Nucleus accumbens (tissue), 56 donors: ENCODE measurements around the gene NFASC.
A peak's percentile ranks its signal among the peaks of the same experiment; 100 is the strongest.

Experiments
- DNase-seq, 56 donors: peaks; one replicate each; lab custom pipeline; 2025; lab: John Stamatoyannopoulos, UW

The NFASC gene

DNA sequence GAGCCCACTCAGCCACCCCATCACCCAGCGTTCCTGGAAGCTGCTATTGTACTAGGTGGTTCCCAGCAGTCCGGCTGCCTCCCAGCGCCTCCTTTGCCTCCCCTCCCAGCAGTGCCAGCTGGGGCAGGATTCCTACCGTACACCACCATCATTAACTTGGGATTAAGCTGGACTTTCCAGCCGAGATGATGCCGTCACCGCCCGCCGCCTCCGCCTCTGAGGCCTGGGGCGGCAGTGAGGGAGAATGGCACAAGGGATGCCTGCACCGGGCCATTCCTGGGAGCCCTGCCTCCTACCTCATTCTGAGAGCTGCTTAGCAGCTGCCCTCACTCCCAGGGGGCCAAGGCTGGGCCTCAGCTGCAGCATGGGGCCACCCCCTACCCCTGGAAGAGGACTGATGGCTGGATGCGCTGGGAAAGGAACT lies 185.5 kb downstream of the NFASC start:
- no peak for DNase-seq

DNA sequence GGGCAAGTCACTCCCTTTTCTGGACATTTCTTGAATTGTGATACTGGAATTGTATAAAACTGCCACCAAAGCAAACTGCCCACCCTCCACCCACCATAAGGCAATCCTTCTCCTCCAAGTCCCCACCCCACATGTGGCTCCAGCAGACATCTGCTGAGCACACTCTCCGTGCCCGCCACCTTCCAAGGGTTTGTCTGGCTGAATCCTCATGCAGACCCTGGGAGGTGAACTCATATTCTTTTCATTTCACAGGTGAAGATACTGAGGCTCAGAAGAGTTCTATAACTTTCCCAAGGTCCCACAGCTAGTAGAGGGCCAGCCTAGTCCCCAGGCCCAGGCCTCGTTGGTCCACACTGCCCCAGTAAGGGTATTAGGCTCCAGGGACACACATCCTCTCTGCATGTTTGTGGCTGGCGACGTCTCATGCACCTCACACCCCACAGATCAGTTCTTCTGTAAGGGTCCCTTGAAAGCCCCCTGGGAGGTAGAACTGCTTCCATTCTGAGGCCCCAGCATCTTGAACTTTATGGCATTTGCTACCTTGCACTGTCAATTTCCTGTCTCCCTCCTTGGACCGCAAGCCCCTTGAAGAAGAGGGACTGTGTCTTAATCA lies 186.4 kb downstream of the NFASC start:
- no peak for DNase-seq

DNA sequence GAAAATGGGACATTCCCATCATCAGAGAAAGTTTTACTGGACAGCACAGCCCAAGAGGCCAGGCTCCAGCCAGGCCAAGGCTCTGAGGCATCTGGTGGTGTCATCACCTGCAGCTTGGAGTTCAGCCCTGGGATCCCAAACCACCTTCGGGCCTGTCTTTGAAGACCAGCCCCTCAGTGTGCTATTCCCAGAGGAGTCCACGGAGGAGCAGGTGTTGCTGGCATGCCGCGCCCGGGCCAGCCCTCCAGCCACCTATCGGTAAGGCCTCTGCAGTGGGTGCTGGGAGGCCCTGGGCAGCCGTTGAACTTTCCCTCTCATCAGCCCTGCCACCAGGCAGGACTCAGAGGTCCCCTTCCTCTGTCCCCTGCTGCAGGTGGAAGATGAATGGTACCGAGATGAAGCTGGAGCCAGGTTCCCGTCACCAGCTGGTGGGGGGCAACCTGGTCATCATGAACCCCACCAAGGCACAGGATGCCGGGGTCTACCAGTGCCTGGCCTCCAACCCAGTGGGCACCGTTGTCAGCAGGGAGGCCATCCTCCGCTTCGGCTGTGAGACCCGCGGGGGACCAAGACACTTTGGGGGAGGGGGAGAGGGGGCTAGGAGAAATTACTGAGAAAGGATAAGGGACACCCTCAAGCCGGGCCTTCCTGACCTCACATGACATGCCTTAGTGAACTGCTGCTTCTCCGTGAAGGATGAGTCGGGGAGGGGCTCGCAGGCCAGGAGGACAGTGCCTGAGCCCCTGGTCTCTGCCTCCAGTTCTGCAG lies 187.3 kb downstream of the NFASC start:
- DNase-seq, result no peak

DNA sequence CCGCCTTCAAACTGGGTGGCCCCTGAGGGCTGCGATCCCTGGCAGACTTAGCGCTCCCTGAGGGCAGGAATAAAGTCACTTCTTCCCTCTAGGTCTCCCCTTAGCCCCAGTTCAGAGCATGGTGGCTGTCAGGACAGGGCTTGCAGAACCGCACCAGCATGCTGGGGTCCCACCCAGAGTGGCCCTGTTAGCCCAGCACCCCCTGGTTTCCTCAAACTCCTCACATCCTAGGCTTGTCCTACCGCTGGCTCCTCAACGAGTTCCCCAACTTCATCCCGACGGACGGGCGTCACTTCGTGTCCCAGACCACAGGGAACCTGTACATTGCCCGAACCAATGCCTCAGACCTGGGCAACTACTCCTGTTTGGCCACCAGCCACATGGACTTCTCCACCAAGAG lies 188.2 kb downstream of the NFASC start:
- DNase-seq, result no peak

DNA sequence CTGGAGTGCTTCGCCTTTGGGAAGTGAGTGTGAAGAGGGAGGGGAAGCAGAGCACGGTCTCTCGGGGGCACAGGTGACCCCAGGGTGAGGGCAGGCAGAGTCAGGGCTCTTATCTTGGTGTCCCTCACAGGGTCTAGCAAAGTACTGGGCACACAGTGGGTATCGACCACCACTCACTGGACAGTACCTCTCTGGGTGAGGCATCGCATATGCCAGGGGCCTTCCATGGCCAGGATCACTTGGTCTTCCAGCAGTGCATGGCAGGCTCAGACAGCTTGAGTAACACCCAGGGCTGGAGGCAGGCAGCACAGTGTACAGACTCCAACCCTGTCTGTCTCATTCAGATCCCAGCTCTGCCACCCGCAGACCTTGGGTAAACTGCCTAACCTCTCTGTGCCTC lies 189.0 kb downstream of the NFASC start:
- no peak for DNase-seq

DNA sequence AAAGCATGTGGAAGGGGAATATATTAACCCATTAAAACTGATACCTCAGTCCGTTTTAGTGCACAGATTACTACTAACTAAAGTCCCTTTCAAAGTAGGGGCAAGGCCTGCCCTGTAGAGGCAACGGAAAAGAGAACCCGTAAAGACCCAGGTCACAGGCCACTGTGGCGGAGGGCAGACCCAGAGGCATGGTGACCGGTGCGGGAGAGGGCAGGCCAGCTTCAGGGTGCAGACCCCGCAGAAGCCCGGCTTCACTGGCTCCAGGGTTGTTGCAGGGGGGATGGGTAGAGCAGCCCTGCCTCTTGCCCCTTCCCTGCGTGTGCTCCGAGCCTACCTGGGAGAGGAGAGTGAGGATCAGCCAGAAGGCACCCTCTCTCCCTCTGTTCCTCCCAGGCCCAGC lies 190.1 kb downstream of the NFASC start:
- no peak for DNase-seq

DNA sequence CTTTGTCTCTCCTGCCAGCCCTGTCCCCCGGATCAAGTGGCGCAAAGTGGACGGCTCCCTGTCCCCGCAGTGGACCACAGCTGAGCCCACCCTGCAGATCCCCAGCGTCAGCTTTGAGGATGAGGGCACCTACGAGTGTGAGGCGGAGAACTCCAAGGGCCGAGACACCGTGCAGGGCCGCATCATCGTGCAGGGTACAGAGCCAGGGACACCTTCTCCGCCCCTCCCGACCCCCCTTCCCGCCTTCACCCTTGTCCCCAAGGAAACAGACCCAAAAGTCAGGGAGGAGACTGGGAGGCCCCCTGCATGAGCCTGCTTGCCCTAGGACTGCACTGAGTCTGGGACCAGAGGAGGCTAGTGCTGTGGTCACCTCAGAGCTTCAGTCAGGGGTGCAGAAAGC lies 190.6 kb downstream of the NFASC start:
- no peak for DNase-seq

DNA sequence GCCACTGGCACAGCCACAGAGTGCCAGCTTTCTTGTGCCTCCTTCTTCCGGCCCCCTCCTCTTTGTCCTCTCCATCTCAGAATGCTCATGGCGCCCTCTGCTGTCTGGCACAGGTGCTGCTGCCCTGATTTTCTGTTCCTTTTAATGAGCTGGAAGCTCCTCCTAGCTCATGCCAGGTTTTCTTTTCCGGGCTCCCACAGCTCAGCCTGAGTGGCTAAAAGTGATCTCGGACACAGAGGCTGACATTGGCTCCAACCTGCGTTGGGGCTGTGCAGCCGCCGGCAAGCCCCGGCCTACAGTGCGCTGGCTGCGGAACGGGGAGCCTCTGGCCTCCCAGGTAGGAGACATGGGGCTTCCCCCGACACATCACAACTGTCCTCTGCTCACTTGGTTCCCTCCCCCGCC lies 191.0 kb downstream of the NFASC start:
- peak in 51 of 56 donors; percentile 21 to 91 (median 69) for DNase-seq

DNA sequence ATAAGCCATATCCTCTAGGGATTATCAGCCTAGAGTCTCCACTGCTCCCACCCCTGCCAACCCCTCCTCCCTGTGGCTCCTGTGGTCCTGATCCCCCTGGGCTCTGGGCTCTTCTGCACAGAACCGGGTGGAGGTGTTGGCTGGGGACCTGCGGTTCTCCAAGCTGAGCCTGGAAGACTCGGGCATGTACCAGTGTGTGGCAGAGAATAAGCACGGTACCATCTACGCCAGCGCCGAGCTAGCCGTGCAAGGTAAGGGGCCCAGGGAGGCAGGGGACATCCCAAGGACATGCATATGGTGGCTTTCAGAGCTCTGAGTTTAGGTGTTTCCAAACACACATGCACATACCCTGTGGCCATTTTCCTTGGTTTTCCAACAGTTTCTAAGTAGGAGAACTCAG lies 191.7 kb downstream of the NFASC start:
- DNase-seq, result no peak

DNA sequence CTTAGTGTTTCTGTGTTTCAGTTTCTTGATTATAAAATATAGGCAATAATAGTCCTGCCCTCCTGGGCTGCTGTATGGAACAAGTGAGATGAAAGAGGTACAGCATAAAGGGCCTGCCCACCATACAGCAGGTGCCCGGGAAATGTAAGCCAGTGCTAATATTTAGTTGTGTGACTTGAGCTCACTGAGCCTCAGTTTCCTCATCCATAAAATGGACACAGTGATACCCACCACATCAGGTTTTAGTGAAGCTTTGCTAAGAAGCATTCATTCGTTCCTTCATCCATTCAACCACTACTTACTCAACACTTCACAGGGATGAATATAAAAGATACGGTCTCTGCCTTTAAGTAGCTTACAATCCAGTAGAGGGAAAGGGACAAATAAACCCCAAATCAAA lies 192.2 kb downstream of the NFASC start:
- DNase-seq, result no peak

DNA sequence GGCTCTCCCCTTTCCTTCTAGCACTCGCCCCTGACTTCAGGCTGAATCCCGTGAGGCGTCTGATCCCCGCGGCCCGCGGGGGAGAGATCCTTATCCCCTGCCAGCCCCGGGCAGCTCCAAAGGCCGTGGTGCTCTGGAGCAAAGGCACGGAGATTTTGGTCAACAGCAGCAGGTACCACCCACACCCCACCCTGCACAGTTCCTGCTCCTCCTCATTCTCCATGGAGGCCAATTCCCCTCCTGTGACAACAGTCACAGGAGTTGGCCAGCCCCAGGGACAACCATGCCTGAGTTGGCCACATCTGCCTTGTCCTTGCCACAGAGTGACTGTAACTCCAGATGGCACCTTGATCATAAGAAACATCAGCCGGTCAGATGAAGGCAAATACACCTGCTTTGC lies 193.6 kb downstream of the NFASC start:
- DNase-seq, result no peak

DNA sequence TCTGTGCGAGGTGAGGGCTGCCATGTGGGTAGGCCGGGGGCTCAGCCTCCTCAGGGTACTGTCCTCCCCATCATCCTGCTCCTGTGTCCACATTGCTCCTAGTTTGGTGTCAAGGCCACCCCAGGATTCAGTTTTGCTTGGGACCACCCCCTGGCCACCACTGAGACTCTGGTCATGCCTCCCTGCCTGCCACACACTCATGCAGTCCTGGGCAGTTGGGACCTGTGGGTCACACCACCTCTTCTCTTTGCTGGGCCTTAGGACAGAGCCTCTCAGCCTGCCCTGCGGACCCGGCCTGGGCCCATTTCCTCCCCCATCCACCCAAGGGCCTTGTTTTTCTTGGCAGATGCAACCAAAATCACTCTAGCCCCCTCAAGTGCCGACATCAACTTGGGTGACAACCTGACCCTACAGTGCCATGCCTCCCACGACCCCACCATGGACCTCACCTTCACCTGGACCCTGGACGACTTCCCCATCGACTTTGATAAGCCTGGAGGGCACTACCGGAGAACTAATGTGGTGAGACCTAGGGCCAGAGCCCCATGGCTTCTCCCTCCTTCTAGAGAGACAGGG lies 194.2 kb downstream of the NFASC start:
- no peak for DNase-seq

DNA sequence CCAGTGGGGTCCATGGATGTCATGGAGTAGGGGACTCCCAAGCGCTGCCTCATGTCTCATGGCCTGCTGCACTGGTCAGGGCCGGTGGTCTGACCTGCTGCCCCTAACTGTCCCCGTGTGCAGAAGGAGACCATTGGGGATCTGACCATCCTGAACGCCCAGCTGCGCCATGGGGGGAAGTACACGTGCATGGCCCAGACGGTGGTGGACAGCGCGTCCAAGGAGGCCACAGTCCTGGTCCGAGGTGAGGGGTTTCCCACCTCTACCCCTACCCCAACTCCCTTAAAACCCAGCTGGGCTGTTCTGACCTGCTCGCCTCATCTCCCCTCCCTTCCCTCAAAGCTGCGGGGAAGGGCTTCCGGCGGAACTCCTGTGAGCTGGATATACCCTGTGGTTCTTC lies 195.0 kb downstream of the NFASC start:
- no peak for DNase-seq

DNA sequence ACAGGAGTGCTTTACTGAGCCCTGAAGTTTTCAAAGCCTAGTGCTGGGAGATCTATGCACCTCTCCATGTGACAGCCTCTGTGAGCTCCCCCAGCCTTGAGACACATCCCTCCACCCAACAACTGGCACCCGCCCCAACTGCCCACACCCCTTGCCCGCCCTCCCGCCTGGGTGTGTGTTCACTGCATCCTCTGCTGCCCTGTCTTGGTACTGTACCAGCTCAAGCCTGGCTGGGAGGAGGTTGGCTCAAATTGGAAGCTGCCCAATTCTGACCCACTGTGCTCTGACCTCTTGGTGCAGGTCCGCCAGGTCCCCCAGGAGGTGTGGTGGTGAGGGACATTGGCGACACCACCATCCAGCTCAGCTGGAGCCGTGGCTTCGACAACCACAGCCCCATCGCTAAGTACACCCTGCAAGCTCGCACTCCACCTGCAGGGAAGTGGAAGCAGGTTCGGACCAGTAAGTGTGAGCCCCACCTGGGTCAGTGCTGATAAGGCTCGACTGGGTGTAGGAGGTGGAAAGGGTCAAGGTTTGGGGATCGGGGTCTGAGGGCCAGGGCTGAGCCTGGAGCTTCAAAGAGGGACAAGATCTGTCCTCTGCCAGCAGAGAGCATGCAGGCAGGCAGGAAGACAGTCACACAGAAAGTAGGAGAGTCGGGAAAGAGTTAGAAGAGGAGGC lies 195.6 kb downstream of the NFASC start:
- no peak for DNase-seq

DNA sequence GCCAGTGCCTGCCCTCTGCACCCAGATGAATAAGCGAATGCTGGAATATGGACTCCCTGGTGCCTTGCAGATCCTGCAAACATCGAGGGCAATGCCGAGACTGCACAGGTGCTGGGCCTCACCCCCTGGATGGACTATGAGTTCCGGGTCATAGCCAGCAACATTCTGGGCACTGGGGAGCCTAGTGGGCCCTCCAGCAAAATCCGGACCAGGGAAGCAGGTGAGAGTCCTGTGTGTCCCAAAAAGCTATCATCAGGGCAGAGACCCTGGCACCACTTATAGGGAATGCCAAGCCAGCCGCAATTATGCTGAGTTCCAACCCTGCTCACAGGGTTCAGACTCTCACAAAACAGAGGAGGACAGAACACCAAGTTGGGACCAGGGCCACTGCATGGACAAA lies 196.4 kb downstream of the NFASC start:
- DNase-seq, result no peak

DNA sequence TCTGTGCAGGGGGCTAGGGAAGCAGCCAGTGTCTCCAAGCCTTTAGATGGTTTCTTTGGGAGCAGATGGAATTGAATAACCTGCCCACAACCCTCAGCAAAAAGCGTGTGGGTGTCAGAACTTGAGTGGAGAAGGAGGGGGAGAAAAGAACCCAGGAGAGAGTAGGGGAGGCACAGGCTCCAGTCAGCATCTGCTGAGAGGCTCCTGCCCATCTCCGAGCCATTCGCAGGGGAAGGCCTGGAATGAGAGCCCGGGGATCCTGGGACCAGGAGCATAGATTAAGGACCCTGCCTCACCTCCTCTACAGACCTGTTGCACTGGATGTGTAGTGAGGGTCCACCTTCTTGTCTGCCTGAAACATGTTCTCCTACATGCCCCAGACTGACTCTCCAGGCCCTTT lies 197.3 kb downstream of the NFASC start:
- no peak for DNase-seq

DNA sequence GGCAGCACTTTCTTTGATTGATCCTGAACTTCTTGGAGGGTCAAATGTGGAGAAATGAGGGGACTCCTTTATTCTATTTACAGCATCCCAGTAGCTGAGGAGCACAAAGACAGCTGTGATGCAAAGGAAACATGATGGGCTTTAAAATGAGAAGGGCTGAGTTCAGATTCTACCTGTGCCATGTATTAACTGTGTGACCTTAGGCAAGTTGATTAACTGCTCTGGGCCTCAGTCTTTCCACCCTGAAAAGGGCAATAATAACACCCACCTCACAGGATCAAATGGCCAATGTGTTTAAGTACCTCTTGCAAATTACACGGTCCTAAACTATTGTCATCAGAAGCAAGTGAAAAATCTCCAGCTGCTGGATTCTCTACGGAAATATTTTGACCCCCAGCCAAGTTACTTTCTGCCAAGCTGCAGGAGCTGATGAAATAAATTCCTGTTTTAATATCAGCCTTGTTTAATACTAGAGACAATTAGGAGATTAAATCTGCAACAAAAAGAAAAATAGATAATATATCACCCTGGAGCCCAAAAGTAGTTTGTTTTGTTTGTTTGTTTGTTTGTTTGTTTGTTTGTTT lies 197.9 kb downstream of the NFASC start:
- no peak for DNase-seq

DNA sequence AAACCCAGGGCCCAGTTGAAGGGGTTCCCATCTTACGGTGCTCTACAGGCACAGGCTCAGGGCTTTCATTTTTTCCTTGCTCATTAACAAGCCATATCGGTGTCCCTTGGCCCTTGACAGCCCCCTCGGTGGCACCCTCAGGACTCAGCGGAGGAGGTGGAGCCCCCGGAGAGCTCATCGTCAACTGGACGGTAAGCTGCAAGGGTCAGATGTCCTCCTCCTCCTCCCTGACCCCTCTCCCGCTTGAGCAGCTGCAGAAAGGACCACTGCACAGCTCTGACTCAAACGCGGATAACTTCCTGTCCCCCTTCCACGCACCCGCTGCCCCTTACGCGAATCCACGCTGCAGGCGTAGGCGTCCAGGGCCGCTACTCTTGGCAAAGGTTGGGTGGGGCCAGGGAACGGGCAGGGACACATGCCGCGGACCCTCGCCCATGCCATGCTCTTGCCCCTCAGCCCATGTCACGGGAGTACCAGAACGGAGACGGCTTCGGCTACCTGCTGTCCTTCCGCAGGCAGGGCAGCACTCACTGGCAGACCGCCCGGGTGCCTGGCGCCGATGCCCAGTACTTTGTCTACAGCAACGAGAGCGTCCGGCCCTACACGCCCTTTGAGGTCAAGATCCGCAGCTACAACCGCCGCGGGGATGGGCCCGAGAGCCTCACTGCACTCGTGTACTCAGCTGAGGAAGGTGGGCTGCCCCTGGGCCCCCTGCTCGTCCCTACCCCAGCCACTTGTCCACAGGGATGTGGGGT lies 198.9 kb downstream of the NFASC start:
- no peak for DNase-seq

DNA sequence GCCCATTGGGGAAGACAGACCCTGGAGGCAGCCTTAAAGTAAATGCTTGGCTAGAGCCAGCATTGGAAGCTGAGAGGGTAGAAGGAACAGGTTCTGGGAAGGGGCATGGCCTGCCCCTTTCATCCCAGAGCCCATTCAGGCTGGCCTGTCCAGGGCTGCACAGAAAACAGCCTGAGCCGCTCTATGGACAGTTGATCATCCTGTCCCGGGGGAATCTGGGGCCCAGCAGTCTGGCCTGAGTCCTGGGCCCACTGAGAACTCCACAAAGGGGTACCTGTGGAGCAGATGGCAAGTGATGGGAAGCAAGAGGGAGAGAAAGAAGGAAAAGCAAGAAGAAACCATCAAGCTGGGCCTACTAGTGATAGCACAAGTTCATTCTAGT lies 200.4 kb downstream of the NFASC start:
- no peak for DNase-seq

DNA sequence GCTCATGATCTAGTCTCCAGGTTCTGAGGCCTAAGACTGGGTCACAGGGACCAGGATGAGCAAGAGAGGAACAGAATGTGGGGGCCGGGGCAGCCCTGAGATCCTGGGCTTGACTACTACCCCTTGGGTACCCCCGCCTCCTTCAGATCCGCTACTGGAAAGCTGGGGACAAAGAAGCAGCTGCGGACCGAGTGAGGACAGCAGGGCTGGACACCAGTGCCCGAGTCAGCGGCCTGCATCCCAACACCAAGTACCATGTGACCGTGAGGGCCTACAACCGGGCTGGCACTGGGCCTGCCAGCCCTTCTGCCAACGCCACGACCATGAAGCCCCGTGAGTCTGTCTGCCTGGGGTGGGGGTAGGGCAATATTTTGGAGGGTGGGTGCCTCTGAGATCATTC lies 201.1 kb downstream of the NFASC start:
- peak in 20 of 56 donors; percentile 20 to 67 (median 48) for DNase-seq
